ENCODE data around the gene PDCD6IP.
A peak's percentile ranks its signal among the peaks of the same experiment; 100 is the strongest.
"Not testable (repeated sequence)": the region's sequence is repeated elsewhere in the genome, so short reads cannot be mapped to it uniquely, and the experiment has no call there.

Gene PDCD6IP

GRCh38 chr3:33855884-33856546, 57.6 kb downstream of the PDCD6IP start:
- no peak for TF ChIP-seq CTCF (conservative IDR thresholded peaks at IDR 0.05; ENCODE audit: low read depth, low read length)
- DNase-seq (ENCODE audit: low read depth), result peak; percentile 60
- H3K4me3 ChIP-seq (ENCODE audit: low read depth, low read length), result no peak overlapping the region

- not testable (repeated sequence) for DNase-seq (ENCODE audit: low read depth); H3K4me3 ChIP-seq (ENCODE audit: low read depth, low read length)
Measured at GRCh38 chr3:33857701-33858100, 59.3 kb downstream of the PDCD6IP start.

GRCh38 chr3:33858131-33858530, 59.7 kb downstream of the PDCD6IP start:
- no peak overlapping the region for H3K4me3 ChIP-seq (ENCODE audit: low read depth, low read length)
- TF ChIP-seq CTCF (conservative IDR thresholded peaks at IDR 0.05; ENCODE audit: low read depth, low read length), result no peak
- DNase-seq (ENCODE audit: low read depth), result no peak

GRCh38 chr3:33860373-33861050, 62.1 kb downstream of the PDCD6IP start:
- TF ChIP-seq CTCF (conservative IDR thresholded peaks at IDR 0.05; ENCODE audit: low read depth, low read length), result no peak
- DNase-seq (ENCODE audit: low read depth), result no peak
- no peak overlapping the region for H3K4me3 ChIP-seq (ENCODE audit: low read depth, low read length)

GRCh38 chr3:33865133-33865532, 66.7 kb downstream of the PDCD6IP start:
- TF ChIP-seq CTCF (conservative IDR thresholded peaks at IDR 0.05; ENCODE audit: low read depth, low read length), result no peak
- DNase-seq (ENCODE audit: low read depth), result no peak
- no peak overlapping the region for H3K4me3 ChIP-seq (ENCODE audit: low read depth, low read length)

- no peak overlapping the region for H3K4me3 ChIP-seq (ENCODE audit: low read depth, low read length)
- no peak for TF ChIP-seq CTCF (conservative IDR thresholded peaks at IDR 0.05; ENCODE audit: low read depth, low read length)
- no peak for DNase-seq (ENCODE audit: low read depth)
Measured at GRCh38 chr3:33868309-33868708, 69.9 kb downstream of the PDCD6IP start.

GRCh38 chr3:33869977-33870376, 71.5 kb downstream of the PDCD6IP start:
- TF ChIP-seq CTCF (conservative IDR thresholded peaks at IDR 0.05; ENCODE audit: low read depth, low read length), result no peak
- DNase-seq (ENCODE audit: low read depth), result no peak
- no peak overlapping the region for H3K4me3 ChIP-seq (ENCODE audit: low read depth, low read length)

Data from choroid plexus epithelial cell (primary cell).